ENCODE measurements around the gene SIGLEC12.

The SIGLEC12 gene

DNA sequence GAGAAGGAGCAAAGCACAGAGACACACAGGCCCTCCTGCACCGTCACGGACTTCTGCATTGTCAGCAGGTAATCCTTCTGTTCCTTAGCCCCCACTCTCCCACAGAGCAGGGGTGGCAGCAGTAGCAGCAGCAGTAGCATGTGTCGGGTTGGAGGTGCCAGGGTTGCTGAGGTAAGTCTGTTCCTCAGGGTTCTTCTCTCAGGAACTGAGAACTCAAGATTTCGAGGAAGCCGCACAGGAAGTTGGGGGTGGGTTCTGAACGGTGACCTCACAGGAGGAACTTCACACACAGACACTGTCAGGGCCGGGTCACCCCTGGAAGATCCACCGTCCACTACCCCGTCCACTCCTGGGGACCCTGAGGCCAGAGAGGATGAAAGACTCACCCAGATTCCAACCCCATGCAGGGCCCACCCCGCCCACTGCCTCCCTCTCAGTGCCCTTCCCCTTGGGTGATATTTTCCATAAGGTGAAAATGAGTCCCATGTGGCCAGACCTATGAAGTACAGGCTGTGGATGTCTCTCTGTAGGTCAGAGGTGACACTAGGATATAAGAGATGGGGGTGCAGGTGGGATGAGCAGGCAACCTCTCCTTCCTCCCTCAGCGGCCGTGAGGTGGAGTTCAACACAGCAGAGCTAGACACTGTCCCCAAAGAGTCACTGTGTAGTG is at the start of gene SIGLEC12:
SIGLEC12 (minus strand) TSS at position 207 of the 670 bp plus-strand sequence; CDS start at position 140, 67 bp downstream.
- DNase-seq (ENCODE audit: low read depth, low spot score) = no peak
- H3K4me3 ChIP-seq (ENCODE audit: low read length) = no peak within 1 kb of the TSS
- WGBS (ENCODE audit: insufficient coverage, insufficient read length) = no CpG with 5 or more reads among the region's 12 CpGs
- H3K4me1 ChIP-seq (ENCODE audit: control insufficient read depth, insufficient read depth, low read length) = no peaks in the 10 kb centered on the region; the same call in 1 of the 2 replicates
- no peaks in the 10 kb centered on the region for H3K36me3 ChIP-seq (ENCODE audit: control insufficient read depth, insufficient read depth, low read length)
- H3K9me3 ChIP-seq (ENCODE audit: control insufficient read depth, insufficient read depth, low read length) = no peaks in the 10 kb centered on the region
- H3K27ac ChIP-seq (ENCODE audit: low read length) = no peak within 1 kb of the TSS
- H3K27me3 ChIP-seq (ENCODE audit: control insufficient read depth, insufficient read depth, low read length) = no peaks in the 10 kb centered on the region

DNA sequence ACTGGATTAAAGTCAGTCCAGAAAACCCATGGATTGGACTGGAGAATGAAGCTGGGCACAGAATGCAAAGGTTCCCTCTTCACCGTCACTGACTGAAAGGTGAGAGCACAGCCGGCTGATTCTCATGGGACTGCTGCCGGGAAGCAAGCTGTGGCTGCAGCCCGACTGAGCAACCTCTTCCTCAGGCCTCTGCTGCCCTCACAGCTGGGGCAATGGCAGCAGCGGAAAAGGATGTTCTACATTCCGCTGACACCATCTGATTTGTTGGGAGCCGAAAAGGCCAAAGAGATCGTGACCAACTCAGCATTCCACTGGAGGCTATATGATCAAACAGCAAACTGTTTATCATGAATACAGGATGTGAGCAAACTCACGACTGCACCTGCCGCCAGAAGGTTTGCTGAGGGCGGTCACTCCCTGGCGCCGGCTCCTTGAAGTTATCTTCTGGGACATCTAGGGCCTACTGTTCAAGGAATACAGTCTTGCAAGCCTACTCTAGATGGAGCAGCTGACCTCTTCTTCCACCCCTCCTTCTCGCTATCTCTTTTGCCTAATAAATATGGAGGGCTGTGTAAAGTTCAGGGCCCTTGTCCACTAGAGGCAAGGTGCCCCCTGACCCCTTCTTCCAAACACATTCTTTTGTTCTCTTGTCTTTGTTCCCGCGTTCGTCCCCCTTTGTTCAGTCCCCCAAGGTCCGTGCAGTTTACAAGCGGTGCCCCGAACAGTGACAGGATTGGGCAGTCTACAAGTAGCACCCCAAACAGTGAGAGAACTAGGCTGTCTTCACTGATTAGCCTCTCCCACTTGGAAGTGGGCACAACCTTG is 49.5 kb upstream of the SIGLEC12 start:
- H3K4me1 ChIP-seq (ENCODE audit: control insufficient read depth, insufficient read depth, low read length) = no peaks in the 10 kb centered on the region
- no CpG with 5 or more reads among the region's 20 CpGs for WGBS (ENCODE audit: insufficient coverage, insufficient read length)
- H3K27ac ChIP-seq (ENCODE audit: low read length) = no peak overlapping the region
- H3K9me3 ChIP-seq (ENCODE audit: control insufficient read depth, insufficient read depth, low read length) = no peaks in the 10 kb centered on the region
- H3K4me3 ChIP-seq (ENCODE audit: low read length) = no peak overlapping the region
- DNase-seq (ENCODE audit: low read depth, low spot score) = no peak
- no peaks in the 10 kb centered on the region for H3K27me3 ChIP-seq (ENCODE audit: control insufficient read depth, insufficient read depth, low read length)
- no peaks in the 10 kb centered on the region for H3K36me3 ChIP-seq (ENCODE audit: control insufficient read depth, insufficient read depth, low read length)

DNA sequence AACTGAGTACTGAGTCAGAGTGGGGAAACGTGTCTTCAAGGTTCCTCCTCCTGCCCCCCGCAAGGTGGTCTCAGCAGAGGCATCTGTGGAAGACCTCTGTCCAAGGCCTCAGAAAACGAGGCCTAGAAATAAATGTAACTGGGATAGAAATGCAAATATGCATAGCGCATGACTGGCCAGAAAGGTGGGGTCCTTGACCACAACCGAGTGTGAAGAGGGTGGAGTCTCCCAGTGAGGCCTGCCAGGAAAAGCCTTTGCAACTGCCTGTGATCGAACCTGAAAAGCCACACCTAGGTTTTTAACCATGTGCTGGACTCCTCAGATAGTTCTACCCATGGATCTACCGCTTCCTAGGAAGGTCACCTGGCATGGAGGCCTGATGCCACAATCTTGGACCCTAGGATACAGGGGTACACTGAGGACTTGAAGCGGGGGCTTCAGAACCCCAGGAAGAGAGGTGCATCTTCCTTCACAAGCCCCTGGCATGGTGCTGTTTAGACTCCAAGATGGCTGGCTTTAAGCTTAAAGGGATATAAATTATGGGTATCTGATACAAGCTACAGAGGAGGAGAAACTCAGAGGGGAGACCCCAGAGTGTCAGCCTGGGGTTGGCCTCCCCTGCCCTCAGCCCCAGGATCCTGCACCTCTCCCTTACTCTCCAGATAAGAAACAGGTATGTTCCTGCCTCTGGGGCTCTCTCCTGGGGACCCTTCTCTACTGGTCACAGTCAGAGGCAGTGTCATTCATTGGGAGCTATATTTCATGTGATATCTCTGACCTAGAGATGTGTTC is 48.1 kb upstream of the SIGLEC12 start:
- no CpG with 5 or more reads among the region's 8 CpGs for WGBS (ENCODE audit: insufficient coverage, insufficient read length)
- H3K36me3 ChIP-seq (ENCODE audit: control insufficient read depth, insufficient read depth, low read length) = no peaks in the 10 kb centered on the region
- H3K9me3 ChIP-seq (ENCODE audit: control insufficient read depth, insufficient read depth, low read length) = no peaks in the 10 kb centered on the region
- no peak overlapping the region for H3K4me3 ChIP-seq (ENCODE audit: low read length)
- no peak overlapping the region for H3K27ac ChIP-seq (ENCODE audit: low read length)
- no peaks in the 10 kb centered on the region for H3K4me1 ChIP-seq (ENCODE audit: control insufficient read depth, insufficient read depth, low read length)
- H3K27me3 ChIP-seq (ENCODE audit: control insufficient read depth, insufficient read depth, low read length) = no peaks in the 10 kb centered on the region
- DNase-seq (ENCODE audit: low read depth, low spot score) = no peak

DNA sequence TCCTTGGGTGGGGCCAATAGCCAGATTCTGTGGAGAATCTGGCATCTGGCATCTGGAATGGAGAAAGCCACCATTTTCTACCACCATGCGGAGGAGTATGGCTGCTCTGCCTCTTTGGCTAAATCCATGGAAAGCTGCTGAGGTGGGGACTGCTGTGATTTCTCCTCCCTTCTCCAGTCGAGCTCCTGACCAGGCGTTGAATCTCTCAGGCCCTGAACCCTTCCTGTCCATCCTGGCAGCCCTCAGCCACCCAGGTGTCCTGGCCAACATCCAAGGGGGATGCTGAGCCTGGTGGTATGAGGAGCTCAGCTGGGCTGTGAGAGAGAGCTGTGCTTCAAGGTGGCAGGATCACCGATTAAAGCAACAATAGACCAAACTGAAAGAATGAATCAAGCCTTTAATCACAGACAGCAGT is 47.3 kb upstream of the SIGLEC12 start:
- WGBS (ENCODE audit: insufficient coverage, insufficient read length) = no CpG with 5 or more reads among the region's 4 CpGs
- H3K27me3 ChIP-seq (ENCODE audit: control insufficient read depth, insufficient read depth, low read length) = no peaks in the 10 kb centered on the region
- no peak overlapping the region for H3K27ac ChIP-seq (ENCODE audit: low read length)
- no peak overlapping the region for H3K4me3 ChIP-seq (ENCODE audit: low read length)
- no peaks in the 10 kb centered on the region for H3K36me3 ChIP-seq (ENCODE audit: control insufficient read depth, insufficient read depth, low read length)
- H3K9me3 ChIP-seq (ENCODE audit: control insufficient read depth, insufficient read depth, low read length) = no peaks in the 10 kb centered on the region
- no peaks in the 10 kb centered on the region for H3K4me1 ChIP-seq (ENCODE audit: control insufficient read depth, insufficient read depth, low read length)
- DNase-seq (ENCODE audit: low read depth, low spot score) = no peak

DNA sequence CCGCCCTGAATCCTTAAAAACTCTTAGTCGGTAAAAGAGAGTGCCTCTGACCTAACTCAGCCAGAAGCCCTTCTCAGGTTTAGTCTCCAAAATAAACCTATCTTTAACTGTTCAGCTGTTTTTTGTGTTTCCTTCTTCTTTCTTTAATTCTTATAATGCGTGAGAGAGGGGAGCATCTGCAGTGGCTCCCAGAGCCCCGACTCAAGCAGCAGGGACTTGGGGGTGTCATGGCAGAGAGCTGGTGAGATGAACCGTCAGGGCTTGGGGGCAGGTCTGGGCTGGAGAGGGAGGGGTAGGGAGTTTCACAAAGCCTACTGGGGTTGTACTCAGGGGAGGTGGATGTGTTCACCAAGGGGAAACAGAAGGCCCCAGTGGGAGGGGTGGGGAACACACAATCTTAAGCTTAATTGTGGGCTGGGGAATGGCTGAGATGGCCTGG is 46.6 kb upstream of the SIGLEC12 start:
- H3K27me3 ChIP-seq (ENCODE audit: control insufficient read depth, insufficient read depth, low read length) = no peaks in the 10 kb centered on the region
- H3K4me1 ChIP-seq (ENCODE audit: control insufficient read depth, insufficient read depth, low read length) = no peaks in the 10 kb centered on the region
- H3K36me3 ChIP-seq (ENCODE audit: control insufficient read depth, insufficient read depth, low read length) = no peaks in the 10 kb centered on the region
- WGBS (ENCODE audit: insufficient coverage, insufficient read length) = no CpG with 5 or more reads among the region's 5 CpGs
- DNase-seq (ENCODE audit: low read depth, low spot score) = no peak
- no peaks in the 10 kb centered on the region for H3K9me3 ChIP-seq (ENCODE audit: control insufficient read depth, insufficient read depth, low read length)
- H3K4me3 ChIP-seq (ENCODE audit: low read length) = no peak overlapping the region
- no peak overlapping the region for H3K27ac ChIP-seq (ENCODE audit: low read length)

DNA sequence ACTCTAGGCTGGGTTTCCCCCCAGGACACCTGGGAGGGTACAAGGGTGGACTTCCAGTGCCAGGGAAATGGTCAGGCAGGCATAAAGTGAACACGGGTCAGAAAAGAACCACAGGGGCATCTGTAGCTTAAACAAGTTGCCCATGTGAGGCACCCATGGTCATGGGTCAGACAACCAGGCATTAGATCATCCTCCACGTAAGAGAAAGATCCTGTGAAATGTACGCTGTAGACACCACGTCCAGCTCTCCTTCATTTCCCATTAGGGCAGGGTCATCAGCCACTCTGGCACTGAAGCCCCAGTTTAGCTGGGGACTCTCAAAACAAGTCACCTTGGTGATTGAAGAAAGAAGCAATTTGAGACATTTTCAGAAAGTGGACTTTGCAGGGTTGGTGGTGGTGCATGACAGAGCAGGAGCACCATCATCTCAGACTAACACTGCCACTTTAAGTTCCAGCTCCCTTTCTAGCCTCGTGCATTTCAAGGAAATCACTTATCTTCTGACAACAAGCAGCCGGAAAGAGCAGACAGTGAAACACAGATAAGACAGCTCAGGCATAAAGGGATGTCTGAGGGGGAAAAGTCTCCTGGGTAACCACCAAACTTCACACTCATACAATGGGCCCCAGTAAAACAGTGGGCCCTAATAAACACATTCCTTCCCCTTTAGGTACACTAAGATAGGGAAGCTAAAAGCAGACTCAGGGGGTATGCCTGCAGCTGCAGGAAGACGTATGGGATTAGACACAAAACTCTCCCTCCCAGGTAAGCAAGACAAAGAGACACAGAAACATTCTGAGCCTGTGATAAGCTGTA is 46.0 kb upstream of the SIGLEC12 start:
- Histone ChIP-seq H3K36me3 (ENCODE audit: control insufficient read depth, insufficient read depth, low read length) (no peaks in the 10 kb centered on the region), H3K4me1 (ENCODE audit: control insufficient read depth, insufficient read depth, low read length) (no peaks in the 10 kb centered on the region), H3K4me3 (ENCODE audit: low read length) (no peak overlapping the region), H3K27ac (ENCODE audit: low read length) (no peak overlapping the region), H3K27me3 (ENCODE audit: control insufficient read depth, insufficient read depth, low read length) (no peaks in the 10 kb centered on the region), H3K9me3 (ENCODE audit: control insufficient read depth, insufficient read depth, low read length) (no peaks in the 10 kb centered on the region)
- WGBS (ENCODE audit: insufficient coverage, insufficient read length) = no CpG with 5 or more reads among the region's 7 CpGs
- no peak for DNase-seq (ENCODE audit: low read depth, low spot score)

DNA sequence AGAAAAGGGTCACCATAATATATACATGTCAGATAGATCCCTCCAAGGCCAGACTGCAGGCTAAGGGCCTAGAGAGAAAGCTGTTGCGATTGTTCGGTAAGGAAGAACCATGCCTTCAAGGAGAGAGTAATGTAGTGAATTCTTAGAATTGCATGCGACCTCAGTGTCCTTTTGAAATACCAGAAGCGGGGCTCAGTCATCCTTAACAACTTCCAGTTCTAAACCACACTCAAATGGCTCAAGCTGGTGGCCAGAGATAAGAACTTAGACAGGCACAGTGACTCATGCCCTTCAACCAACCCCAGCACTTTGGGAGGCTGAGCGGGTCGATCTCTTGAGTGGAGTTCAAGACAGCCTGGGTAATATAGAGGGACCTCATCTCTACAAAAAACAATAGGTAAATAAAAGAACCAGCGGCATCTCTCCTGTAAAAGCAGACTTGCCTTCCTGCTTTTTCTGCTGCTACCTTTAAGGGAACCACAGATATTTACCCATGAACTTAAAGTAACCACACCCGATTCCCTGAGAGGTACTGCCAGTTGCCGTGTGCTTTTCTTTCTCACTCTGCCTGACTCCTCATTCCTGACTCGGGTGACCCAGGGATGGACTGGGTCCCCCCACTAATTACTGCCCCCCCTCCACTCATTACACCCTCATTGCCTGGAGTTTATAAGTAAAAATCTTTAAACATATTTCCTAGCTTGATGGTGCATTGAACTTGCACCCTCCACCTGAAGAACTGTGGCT is 45.2 kb upstream of the SIGLEC12 start:
- no CpG with 5 or more reads among the region's 10 CpGs for WGBS (ENCODE audit: insufficient coverage, insufficient read length)
- H3K4me1 ChIP-seq (ENCODE audit: control insufficient read depth, insufficient read depth, low read length) = no peaks in the 10 kb centered on the region
- no peak for DNase-seq (ENCODE audit: low read depth, low spot score)
- H3K27me3 ChIP-seq (ENCODE audit: control insufficient read depth, insufficient read depth, low read length) = no peaks in the 10 kb centered on the region
- no peak overlapping the region for H3K4me3 ChIP-seq (ENCODE audit: low read length)
- H3K9me3 ChIP-seq (ENCODE audit: control insufficient read depth, insufficient read depth, low read length) = no peaks in the 10 kb centered on the region
- H3K36me3 ChIP-seq (ENCODE audit: control insufficient read depth, insufficient read depth, low read length) = no peaks in the 10 kb centered on the region
- H3K27ac ChIP-seq (ENCODE audit: low read length) = no peak overlapping the region

DNA sequence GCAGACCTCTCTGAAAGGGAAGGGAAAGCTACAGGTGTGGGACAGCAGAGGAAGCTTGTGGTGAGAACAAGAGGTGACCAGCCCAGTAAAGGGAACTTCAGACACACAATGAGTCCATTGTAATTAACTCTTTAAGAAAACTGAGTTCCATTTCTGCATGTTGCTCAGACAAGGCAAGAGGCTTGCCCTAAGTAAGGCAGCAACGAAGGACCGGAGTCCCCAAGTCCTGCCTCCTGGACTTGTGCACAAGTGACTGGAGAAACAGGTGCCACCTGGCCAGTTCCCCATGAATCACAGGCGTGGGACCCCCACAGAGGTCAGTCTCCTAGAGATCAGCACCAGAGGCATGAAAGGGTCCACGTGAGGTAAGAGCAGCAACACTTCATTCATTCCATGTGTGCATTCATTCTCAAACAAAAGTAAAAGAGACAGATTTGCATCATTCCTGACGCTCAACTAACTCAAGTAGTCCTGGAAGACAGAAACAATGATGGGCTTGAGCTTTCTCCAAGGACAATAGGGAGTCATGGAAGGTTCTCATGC is 44.6 kb upstream of the SIGLEC12 start:
- Histone ChIP-seq H3K27me3 (ENCODE audit: control insufficient read depth, insufficient read depth, low read length) (no peaks in the 10 kb centered on the region), H3K27ac (ENCODE audit: low read length) (no peak overlapping the region), H3K4me1 (ENCODE audit: control insufficient read depth, insufficient read depth, low read length) (no peaks in the 10 kb centered on the region), H3K36me3 (ENCODE audit: control insufficient read depth, insufficient read depth, low read length) (no peaks in the 10 kb centered on the region), H3K4me3 (ENCODE audit: low read length) (no peak overlapping the region), H3K9me3 (ENCODE audit: control insufficient read depth, insufficient read depth, low read length) (no peaks in the 10 kb centered on the region)
- no peak for DNase-seq (ENCODE audit: low read depth, low spot score)
- WGBS (ENCODE audit: insufficient coverage, insufficient read length) = no CpG with 5 or more reads among the region's 5 CpGs

DNA sequence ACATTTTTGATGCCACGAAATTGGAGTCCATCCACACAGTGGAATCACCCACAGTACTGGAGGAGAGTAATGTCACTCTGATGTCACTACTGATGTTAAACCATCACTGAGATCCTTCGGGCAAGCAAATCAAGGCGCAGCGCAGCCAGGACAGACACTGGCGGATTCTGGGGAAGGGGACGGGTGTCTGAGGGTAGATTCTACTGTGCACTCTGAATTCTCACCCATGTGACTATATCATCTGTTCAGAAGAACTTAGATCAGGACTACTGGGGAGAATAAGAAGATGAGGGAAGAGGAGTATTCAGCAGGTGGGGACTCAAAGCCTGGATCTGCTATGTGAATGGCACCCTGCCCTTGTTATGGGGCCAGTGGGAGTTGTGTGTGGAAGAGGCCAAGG is 42.4 kb upstream of the SIGLEC12 start:
- Histone ChIP-seq H3K27ac (ENCODE audit: low read length) (no peak overlapping the region), H3K9me3 (ENCODE audit: control insufficient read depth, insufficient read depth, low read length) (no peaks in the 10 kb centered on the region), H3K27me3 (ENCODE audit: control insufficient read depth, insufficient read depth, low read length) (no peaks in the 10 kb centered on the region), H3K4me1 (ENCODE audit: control insufficient read depth, insufficient read depth, low read length) (no peaks in the 10 kb centered on the region), H3K36me3 (ENCODE audit: control insufficient read depth, insufficient read depth, low read length) (no peaks in the 10 kb centered on the region), H3K4me3 (ENCODE audit: low read length) (no peak overlapping the region)
- no CpG with 5 or more reads among the region's 6 CpGs for WGBS (ENCODE audit: insufficient coverage, insufficient read length)
- no peak for DNase-seq (ENCODE audit: low read depth, low spot score)

Data from iPS DF 6.9 (cell line).